GM10266 (cell line): ENCODE data around the gene ALOX5AP.

Experiments used
- DNase-seq: peaks from one replicate; pipeline ENCODE4 v3.0.0; 2012; ENCODE audit errors: extremely low spot score
- TF ChIP-seq, protein P1 (sequence below): IDR thresholded peaks from 2 replicates; pipeline ENCODE4 v1.5.1; 2012; ENCODE audit warnings: mild to moderate bottlenecking, low read depth; ENCODE audit not compliant: control insufficient read depth, insufficient read depth; ENCODE audit errors: missing control alignments

Gene ALOX5AP

DNA sequence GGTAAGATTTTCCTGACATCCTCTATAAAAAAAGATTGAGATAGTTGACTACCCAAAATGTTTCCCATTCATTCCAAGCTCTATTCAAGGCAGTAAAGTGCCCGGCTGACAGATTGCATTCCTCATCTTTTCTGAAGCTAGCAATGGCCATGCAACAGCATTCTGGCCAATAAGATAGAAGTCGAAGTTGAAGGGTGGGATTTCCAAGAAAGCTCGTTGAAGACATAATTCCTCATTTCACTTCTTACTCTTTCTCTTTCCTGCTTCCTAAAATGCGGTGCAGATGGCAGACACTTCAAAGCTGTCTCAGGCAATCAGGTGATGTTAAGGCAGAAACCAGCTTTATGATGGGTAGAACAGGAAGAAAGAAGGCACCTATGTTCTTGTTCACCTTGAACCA lies 13.4 kb upstream of the ALOX5AP start:
- DNase-seq, result no peak

DNA sequence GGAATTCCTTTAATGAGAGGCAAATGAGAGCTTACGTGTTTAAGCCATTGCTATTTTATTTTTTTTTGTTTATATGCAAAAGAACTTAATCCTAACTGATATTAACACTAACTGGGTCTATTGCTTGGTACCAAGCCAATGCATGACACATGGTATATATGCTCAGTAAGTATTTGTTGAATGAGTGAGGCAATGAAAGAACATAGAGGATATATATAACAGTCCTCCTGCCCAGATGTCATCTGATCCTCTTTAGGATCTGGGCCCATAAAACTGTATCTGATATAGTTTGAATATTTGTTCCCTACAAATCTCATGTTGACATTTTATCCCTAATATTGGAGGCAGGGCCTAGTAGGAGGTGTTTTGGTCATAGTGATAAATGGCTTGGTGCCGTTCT lies 13.0 kb upstream of the ALOX5AP start:
- DNase-seq, result no peak
- TF ChIP-seq, protein P1, sequence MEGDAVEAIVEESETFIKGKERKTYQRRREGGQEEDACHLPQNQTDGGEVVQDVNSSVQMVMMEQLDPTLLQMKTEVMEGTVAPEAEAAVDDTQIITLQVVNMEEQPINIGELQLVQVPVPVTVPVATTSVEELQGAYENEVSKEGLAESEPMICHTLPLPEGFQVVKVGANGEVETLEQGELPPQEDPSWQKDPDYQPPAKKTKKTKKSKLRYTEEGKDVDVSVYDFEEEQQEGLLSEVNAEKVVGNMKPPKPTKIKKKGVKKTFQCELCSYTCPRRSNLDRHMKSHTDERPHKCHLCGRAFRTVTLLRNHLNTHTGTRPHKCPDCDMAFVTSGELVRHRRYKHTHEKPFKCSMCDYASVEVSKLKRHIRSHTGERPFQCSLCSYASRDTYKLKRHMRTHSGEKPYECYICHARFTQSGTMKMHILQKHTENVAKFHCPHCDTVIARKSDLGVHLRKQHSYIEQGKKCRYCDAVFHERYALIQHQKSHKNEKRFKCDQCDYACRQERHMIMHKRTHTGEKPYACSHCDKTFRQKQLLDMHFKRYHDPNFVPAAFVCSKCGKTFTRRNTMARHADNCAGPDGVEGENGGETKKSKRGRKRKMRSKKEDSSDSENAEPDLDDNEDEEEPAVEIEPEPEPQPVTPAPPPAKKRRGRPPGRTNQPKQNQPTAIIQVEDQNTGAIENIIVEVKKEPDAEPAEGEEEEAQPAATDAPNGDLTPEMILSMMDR, result no peak

More for the DNA sequence above, 13.4 kb upstream of the ALOX5AP start:
- TF ChIP-seq, protein P1, result no peak

DNA sequence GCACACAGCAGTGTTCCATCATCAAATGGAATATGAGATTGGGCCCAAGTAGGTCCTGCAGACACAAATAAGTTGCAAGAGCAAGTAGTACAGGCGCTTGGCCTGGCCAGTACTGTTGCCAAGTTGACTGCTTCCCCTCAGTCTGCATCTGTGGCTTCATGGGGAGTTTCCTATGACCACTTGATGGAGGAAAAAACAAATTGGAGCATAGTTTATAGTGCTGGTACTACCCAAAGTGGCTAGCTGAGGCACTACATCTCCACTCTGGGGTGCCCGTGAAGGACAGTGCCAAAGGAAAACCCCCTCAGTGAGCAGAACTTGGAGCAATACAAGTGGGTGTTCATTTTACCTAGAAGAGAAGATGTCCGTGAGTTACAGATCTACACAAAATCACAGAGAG lies 10.6 kb upstream of the ALOX5AP start:
- TF ChIP-seq, protein P1, result no peak
- DNase-seq, result no peak

DNA sequence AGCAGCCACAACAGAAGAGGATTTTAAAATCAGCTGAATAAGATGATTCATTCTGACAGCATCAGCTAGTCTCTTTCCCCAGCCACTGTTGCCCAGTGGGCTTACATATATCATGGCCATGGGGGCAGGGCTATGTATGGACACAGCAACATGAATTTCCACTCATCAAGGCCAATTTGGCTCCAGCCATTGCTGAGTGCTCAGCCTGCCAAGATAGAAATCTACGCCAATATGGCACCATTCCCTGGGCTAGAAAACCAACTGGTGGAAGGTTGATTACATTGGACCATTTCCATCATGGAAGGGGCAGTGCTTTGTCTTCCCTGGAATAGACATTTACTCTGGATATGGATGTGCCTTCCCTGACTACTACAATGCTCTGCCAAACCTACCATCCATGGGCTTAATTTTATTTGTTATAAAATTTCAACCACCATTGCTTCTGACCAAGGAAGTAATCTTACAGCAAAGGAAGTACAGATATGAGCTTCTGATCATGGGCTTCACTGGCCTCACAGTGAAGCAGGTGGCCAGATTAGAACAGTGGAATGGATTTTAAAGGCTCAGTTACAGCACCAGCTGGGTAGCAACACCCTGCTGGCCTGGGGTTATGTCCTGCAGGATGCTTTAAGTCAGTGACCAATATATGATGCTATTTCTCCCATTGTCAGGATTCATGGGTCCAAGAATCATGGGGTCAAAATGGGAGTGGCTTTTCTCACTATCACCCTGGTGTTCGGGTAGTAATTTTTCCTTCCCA lies 9.8 kb upstream of the ALOX5AP start:
- TF ChIP-seq, protein P1, result no peak
- no peak for DNase-seq

DNA sequence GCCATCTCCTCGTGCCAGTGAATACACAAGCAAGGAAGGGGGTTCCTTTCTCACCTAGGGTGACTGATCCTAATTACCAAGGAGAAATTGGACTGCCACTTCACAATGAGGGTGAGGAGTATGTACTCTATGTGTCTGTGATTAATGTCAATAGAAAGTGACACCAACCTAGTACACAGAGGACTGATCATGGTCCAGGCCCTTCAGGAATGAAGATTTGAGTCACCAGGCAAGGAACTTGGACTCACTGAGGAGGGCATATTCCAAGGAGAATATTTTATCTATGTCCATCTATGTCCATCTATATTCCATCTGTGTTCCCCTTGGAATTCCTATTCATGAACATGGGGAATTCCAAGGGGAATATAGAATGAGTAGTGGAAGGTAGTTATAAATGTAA lies 9.2 kb upstream of the ALOX5AP start:
- no peak for DNase-seq
- TF ChIP-seq, protein P1, result no peak

DNA sequence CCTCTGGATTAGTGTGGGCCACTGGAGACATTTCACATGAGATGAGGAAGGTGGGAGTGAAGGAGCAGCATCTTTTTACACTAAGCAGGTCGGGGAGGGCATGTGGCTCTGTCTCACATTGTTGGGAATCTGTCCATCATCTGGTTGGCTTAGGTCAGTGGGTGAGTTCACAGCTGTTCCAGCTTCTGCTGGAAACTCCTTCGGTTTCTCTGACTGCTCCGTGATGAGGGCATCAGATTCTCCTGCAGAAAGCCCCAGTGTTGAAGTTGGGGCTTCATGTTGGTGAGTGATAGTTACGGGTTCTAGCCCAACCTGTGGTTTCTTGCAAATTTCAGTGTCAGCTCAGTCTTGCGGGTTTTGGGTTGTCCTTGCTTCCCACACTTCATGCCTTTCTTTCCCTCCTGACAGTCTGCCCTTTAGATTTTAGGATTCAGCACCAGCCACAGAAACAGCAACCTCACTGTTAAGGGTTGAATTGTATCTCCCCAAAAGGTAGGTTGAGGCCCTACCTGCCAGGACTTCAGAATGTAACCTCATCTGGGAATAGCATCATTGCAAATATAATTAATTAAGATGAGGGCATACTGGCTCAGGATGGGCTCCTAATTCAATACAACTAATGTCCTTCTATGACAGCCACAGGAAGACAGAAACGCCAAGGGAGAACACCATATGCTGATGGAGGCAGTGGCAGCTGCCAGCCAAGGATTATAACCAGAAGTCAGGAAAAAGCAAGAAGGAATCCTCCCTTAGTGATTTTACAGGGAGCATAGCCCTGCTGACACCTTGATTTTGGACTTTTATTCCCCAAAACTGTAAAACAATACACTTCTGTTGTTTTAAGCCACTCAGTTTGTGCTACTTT lies 7.6 kb upstream of the ALOX5AP start:
- no peak for DNase-seq
- TF ChIP-seq, protein P1, result no peak

DNA sequence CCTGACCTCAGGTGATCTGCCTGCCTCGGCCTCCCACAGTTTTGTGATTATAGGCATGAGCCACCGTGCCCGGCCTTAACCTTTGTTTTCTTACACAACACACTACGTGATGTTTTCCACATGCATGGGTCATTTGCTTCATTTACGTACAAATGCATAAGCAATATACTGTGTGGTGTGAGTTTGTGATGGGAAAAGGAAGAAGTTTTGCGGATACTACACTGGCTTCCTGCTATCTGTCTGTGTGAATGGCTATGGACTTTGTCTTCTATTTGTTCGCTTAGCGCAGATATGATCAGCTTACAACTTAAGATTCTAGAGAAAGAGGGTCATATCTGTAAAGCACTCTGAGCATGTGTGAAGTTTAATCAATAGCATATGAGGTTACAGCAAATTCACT lies 5.5 kb upstream of the ALOX5AP start:
- TF ChIP-seq, protein P1, result no peak
- DNase-seq, result no peak
